Skin epidermis (tissue), 12 donors: ENCODE data around the gene CYRIA.

Source experiments
- H3K27ac ChIP-seq, 21 experiments: fragments of 200-600 bp; sonication (generic) in 11 of 21; one replicate each; pipeline ENCODE4 v1.5.0; 2020; ENCODE audit warnings: mild to moderate bottlenecking in 3 of 21, inconsistent platforms in 2 of 21, moderate library complexity in 2 of 21
- H3K4me3 ChIP-seq, 7 experiments: fragments of 200-600 bp; sonication (generic) in 2 of 7; one replicate each; pipeline ENCODE4 v1.5.0; 2020; ENCODE audit warnings: inconsistent platforms in 2 of 7, mild to moderate bottlenecking in 2 of 7, moderate library complexity in 1 of 7

CYRIA gene

GRCh38 chr2:16653799-16654198 lies 11.8 kb downstream of the CYRIA start:
- H3K27ac ChIP-seq = peak overlapping the region in 6 of 21 experiments; percentile 4 to 59 (median 34)
- no peak overlapping the region for H3K4me3 ChIP-seq

- Histone ChIP-seq H3K4me3 (no peak overlapping the region), H3K27ac (peak overlapping the region in 11 of 21 experiments; percentile 4 to 59 (median 50))
These were observed 12.6 kb downstream of the CYRIA start for GRCh38 chr2:16653083-16653375.

- Histone ChIP-seq H3K4me3 (no peak overlapping the region), H3K27ac (peak overlapping the region in 13 of 21 experiments; percentile 4 to 59 (median 50))
These were observed 13.1 kb downstream of the CYRIA start for GRCh38 chr2:16652296-16653082.

GRCh38 chr2:16650287-16651249 lies 15.1 kb downstream of the CYRIA start:
- Histone ChIP-seq H3K27ac (peak overlapping the region in 16 of 21 experiments; percentile 14 to 78 (median 61)), H3K4me3 (peak overlapping the region in 1 of 7 experiments; percentile 13)

GRCh38 chr2:16649353-16650286 lies 16.0 kb downstream of the CYRIA start:
- Histone ChIP-seq H3K4me3 (no peak overlapping the region), H3K27ac (peak overlapping the region in 10 of 21 experiments; percentile 8 to 78 (median 63))

GRCh38 chr2:16647992-16648617 lies 17.5 kb downstream of the CYRIA start:
- Histone ChIP-seq H3K27ac (no peak overlapping the region), H3K4me3 (no peak overlapping the region)

- no peak overlapping the region for H3K4me3 ChIP-seq
- H3K27ac ChIP-seq = no peak overlapping the region
These were observed 19.7 kb downstream of the CYRIA start for GRCh38 chr2:16645775-16646559.

GRCh38 chr2:16645088-16645487 lies 20.5 kb downstream of the CYRIA start:
- no peak overlapping the region for H3K27ac ChIP-seq
- H3K4me3 ChIP-seq = no peak overlapping the region

GRCh38 chr2:16644221-16644925 lies 21.3 kb downstream of the CYRIA start:
- H3K27ac ChIP-seq = no peak overlapping the region
- H3K4me3 ChIP-seq = no peak overlapping the region

- Histone ChIP-seq H3K4me3 (no peak overlapping the region), H3K27ac (no peak overlapping the region)
These were observed 22.5 kb downstream of the CYRIA start for GRCh38 chr2:16643099-16643498.

- Histone ChIP-seq H3K27ac (no peak overlapping the region), H3K4me3 (no peak overlapping the region)
These were observed 23.5 kb downstream of the CYRIA start for GRCh38 chr2:16642088-16642487.

GRCh38 chr2:16641509-16641908 lies 24.1 kb downstream of the CYRIA start:
- Histone ChIP-seq H3K27ac (no peak overlapping the region), H3K4me3 (no peak overlapping the region)

- Histone ChIP-seq H3K27ac (no peak overlapping the region), H3K4me3 (no peak overlapping the region)
These were observed 24.8 kb downstream of the CYRIA start for GRCh38 chr2:16640867-16641266.

- Histone ChIP-seq H3K27ac (no peak overlapping the region), H3K4me3 (no peak overlapping the region)
These were observed 25.5 kb downstream of the CYRIA start for GRCh38 chr2:16640001-16640700.

GRCh38 chr2:16639431-16639830 lies 26.2 kb downstream of the CYRIA start:
- Histone ChIP-seq H3K4me3 (no peak overlapping the region), H3K27ac (no peak overlapping the region)

GRCh38 chr2:16638946-16639345 lies 26.7 kb downstream of the CYRIA start:
- H3K27ac ChIP-seq = no peak overlapping the region

GRCh38 chr2:16637304-16637703 lies 28.3 kb downstream of the CYRIA start:
- Histone ChIP-seq H3K27ac (no peak overlapping the region), H3K4me3 (no peak overlapping the region)

More at GRCh38 chr2:16638946-16639345, 26.7 kb downstream of the CYRIA start:
- no peak overlapping the region for H3K4me3 ChIP-seq
